Measurements from ENCODE around the gene CISD2. TPM values are rescaled to one million over a fixed set of nuclear protein-coding genes. Genes with fewer than 3 reads are reported as not detected.
A peak's percentile ranks its signal among the peaks of the same experiment; 100 is the strongest.

The CISD2 gene
- total and polyA plus RNA-seq, 2 experiments from 2014 or later = 15.4 to 101 TPM

DNA sequence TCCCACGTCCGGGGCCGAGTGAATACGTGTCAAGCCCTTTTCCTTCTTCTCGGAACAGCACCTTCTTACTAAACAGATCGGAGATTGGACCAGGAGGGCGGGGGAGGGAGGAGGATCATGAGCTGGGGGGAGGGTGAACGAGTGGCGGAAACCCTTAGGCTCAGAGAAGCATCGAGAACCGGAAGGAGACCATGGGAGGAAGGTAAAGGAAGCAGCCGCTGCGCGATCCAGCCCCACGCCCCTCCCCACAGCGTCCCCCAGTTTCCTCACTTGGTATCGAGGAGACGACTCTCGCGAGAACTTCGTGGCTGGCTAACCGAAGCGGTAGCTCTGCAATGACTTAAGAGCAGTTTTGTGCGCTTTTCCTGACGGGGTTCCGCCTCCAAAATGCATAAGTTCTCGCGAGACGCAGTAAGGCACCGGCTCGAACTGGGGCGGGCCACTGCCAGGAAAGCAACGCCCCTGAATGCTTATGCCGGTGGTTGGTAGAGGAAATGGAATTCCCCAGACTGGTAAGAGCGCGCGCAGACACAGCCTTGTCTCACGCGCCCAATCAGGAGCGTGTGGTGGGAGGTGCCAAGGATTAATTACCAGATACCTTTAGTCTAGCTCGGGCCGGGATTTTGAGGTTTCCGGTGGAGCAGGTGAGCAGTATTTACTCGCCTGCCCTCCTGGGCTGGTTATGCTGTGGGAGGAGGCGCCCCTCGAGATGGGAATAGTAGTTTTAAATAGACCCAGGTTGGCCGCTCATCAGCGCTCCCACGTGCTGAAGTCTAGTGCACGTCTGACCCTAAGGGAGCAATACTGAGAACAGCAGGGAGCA lies 40.9 kb upstream of the CISD2 start:
- TF ChIP-seq, protein P1, sequence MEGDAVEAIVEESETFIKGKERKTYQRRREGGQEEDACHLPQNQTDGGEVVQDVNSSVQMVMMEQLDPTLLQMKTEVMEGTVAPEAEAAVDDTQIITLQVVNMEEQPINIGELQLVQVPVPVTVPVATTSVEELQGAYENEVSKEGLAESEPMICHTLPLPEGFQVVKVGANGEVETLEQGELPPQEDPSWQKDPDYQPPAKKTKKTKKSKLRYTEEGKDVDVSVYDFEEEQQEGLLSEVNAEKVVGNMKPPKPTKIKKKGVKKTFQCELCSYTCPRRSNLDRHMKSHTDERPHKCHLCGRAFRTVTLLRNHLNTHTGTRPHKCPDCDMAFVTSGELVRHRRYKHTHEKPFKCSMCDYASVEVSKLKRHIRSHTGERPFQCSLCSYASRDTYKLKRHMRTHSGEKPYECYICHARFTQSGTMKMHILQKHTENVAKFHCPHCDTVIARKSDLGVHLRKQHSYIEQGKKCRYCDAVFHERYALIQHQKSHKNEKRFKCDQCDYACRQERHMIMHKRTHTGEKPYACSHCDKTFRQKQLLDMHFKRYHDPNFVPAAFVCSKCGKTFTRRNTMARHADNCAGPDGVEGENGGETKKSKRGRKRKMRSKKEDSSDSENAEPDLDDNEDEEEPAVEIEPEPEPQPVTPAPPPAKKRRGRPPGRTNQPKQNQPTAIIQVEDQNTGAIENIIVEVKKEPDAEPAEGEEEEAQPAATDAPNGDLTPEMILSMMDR (IDR thresholded peaks at IDR 0.05; ENCODE audit: low read depth, low read length) = no peak
- H3K4me1 ChIP-seq (ENCODE audit: low read depth) = peaks cover 16% of the 10 kb centered on the region

GRCh38 chr4:102828497-102828808 lies 40.3 kb upstream of the CISD2 start:
- no peaks in the 10 kb centered on the region for H3K27me3 ChIP-seq
- peak overlapping the region; percentile 89 for H3K4me3 ChIP-seq
- peak overlapping the region; percentile 100 for H3K27ac ChIP-seq
- H3K4me1 ChIP-seq (ENCODE audit: low read depth) = peaks cover 21% of the 10 kb centered on the region
- H3K36me3 ChIP-seq = no peaks in the 10 kb centered on the region
- DNase-seq (ENCODE audit: low read depth in 1 of 2, low spot score in 1 of 2) = no peak
- TF ChIP-seq, protein P1 (IDR thresholded peaks at IDR 0.05; ENCODE audit: low read depth, low read length) = no peak
- no peaks in the 10 kb centered on the region for H3K9me3 ChIP-seq (ENCODE audit: low read depth)

More for the DNA sequence above, 40.9 kb upstream of the CISD2 start:
- peak; percentile 100 for DNase-seq (ENCODE audit: low read depth in 1 of 2, low spot score in 1 of 2)
- H3K27ac ChIP-seq = peak overlapping the region; percentile 100
- no peaks in the 10 kb centered on the region for H3K36me3 ChIP-seq
- H3K9me3 ChIP-seq (ENCODE audit: low read depth) = no peaks in the 10 kb centered on the region
- no peaks in the 10 kb centered on the region for H3K27me3 ChIP-seq
- H3K4me3 ChIP-seq = peak overlapping the region; percentile 89

GRCh38 chr4:102829803-102830202 lies 39.0 kb upstream of the CISD2 start:
- no peak for DNase-seq (ENCODE audit: low read depth in 1 of 2, low spot score in 1 of 2)
- Histone ChIP-seq H3K27me3 (no peaks in the 10 kb centered on the region), H3K36me3 (no peaks in the 10 kb centered on the region), H3K4me1 (ENCODE audit: low read depth) (peaks cover 18% of the 10 kb centered on the region), H3K27ac (peak overlapping the region; percentile 100), H3K4me3 (no peak overlapping the region), H3K9me3 (ENCODE audit: low read depth) (no peaks in the 10 kb centered on the region)
- TF ChIP-seq, protein P1 (IDR thresholded peaks at IDR 0.05; ENCODE audit: low read depth, low read length) = no peak

- H3K27ac ChIP-seq = no peak overlapping the region
- no peak overlapping the region for H3K4me3 ChIP-seq
- H3K9me3 ChIP-seq (ENCODE audit: low read depth) = no peaks in the 10 kb centered on the region
- TF ChIP-seq, protein P1 (IDR thresholded peaks at IDR 0.05; ENCODE audit: low read depth, low read length) = no peak
- H3K27me3 ChIP-seq = no peaks in the 10 kb centered on the region
- H3K36me3 ChIP-seq = no peaks in the 10 kb centered on the region
- H3K4me1 ChIP-seq (ENCODE audit: low read depth) = peaks cover 18% of the 10 kb centered on the region
- DNase-seq (ENCODE audit: low read depth in 1 of 2, low spot score in 1 of 2) = no peak
Measured at GRCh38 chr4:102832105-102832504, 36.7 kb upstream of the CISD2 start.

DNA sequence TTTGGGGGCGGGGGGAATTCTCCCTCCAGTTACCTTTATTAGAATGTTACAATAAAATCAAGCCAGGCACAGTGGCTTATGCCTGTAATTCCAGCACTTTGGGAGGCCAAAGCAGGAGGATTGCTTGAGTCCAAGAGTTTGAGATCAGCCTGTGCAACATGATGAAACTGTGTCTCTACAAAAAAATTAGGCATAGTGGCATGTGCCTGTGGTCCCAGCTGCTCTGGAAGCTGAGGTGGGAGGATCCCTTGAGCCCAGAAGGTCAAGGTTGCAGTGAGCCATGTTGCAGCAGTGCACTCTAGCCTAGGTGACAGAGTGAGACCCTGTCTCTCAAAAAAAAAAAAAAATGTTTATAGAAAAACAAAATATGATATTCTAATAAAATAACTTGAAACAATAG lies 36.1 kb upstream of the CISD2 start:
- H3K36me3 ChIP-seq = no peaks in the 10 kb centered on the region
- no peaks in the 10 kb centered on the region for H3K9me3 ChIP-seq (ENCODE audit: low read depth)
- H3K4me1 ChIP-seq (ENCODE audit: low read depth) = peaks cover 18% of the 10 kb centered on the region
- H3K27me3 ChIP-seq = no peaks in the 10 kb centered on the region
- no peak overlapping the region for H3K4me3 ChIP-seq
- no peak for DNase-seq (ENCODE audit: low read depth in 1 of 2, low spot score in 1 of 2)
- TF ChIP-seq, protein P1 (IDR thresholded peaks at IDR 0.05; ENCODE audit: low read depth, low read length) = no peak
- H3K27ac ChIP-seq = no peak overlapping the region
